Uterus (tissue), 4 donors: ENCODE results near the gene RAB18. TPM values are rescaled to one million over a fixed set of nuclear protein-coding genes. Genes with fewer than 3 reads are reported as not detected.
"Not testable (repeated sequence)": the region's sequence is repeated elsewhere in the genome, so short reads cannot be mapped to it uniquely, and the experiment has no call there.

Source experiments
- DNase-seq, 2 donors: peaks; one replicate each; pipeline ENCODE4 v3.0.0-alpha.2; 2019 to 2020
- H3K27ac ChIP-seq, 2 donors: fragments of 200-600 bp; sonication (generic); 1 replicate in 1 of 2; 2 replicates in 1 of 2; pipeline ENCODE4 v1.5.1; 2016 to 2018
- H3K27me3 ChIP-seq, 2 donors: fragments of 200-600 bp; sonication (generic); one replicate each; pipeline ENCODE4 v1.5.1; 2018 to 2019; ENCODE audit warnings: control low read depth in 1 of 2
- H3K36me3 ChIP-seq, 2 donors: fragments of 200-600 bp; sonication (generic); one replicate each; pipeline ENCODE4 v1.5.1; 2019; ENCODE audit warnings: control low read depth in 1 of 2
- H3K4me1 ChIP-seq, 2 donors: fragments of 200-600 bp; sonication (generic); one replicate each; pipeline ENCODE4 v1.5.1; 2018 to 2019; ENCODE audit warnings: control low read depth in 1 of 2
- H3K4me3 ChIP-seq, 2 donors: fragments of 200-600 bp; sonication (generic); 1 replicate in 1 of 2; 2 replicates in 1 of 2; pipeline ENCODE4 v1.5.1; 2018 to 2019; ENCODE audit warnings: mild to moderate bottlenecking in 1 of 2
- H3K9me3 ChIP-seq, 2 donors: fragments of 200-600 bp; sonication (generic); one replicate each; pipeline ENCODE4 v1.5.1; 2019; ENCODE audit warnings: control low read depth in 1 of 2
- POLR2A ChIP-seq, 2 donors: fragments of 450-650 bp; IDR thresholded peaks; one replicate each; pipeline ENCODE4 v1.6.1; 2016; ENCODE audit warnings: antibody characterized with exemption in 2 of 2, mild to moderate bottlenecking in 1 of 2, moderate library complexity in 1 of 2
- intact Hi-C: fragments of 100-400 bp; cut with DNase I; formaldehyde crosslinking; loops from one replicate; pipeline ENCODE4 v1.15.1; 2023; ENCODE audit warnings: low total_unique reads
- total RNA-seq, 4 donors: library from RNA; depleted of rRNA in 3 of 4; stranded (reverse); fragments of >200 nt in 3 of 4; gene quantifications; one replicate each; pipeline versions ENCODE4 v1.1.0 to v1.2.4, GENCODE V29; 2014 to 2023
- TF ChIP-seq, protein P1 (sequence below), 4 experiments: fragments of 200-600 bp in 2 of 4; fragments of 450-650 bp in 2 of 4; sonication (generic) in 2 of 4; IDR thresholded peaks; one replicate each; pipeline ENCODE4 v1.5.1; 2016 to 2019; ENCODE audit warnings: antibody characterized with exemption in 4 of 4, mild to moderate bottlenecking in 2 of 4, moderate library complexity in 1 of 4
- donor health status: DM: yes; HTN: yes; CAD: no.

The RAB18 gene
- total RNA-seq, 4 donors from 2014 or later: 20.6 to 94.4 (median 48.2) TPM

DNA sequence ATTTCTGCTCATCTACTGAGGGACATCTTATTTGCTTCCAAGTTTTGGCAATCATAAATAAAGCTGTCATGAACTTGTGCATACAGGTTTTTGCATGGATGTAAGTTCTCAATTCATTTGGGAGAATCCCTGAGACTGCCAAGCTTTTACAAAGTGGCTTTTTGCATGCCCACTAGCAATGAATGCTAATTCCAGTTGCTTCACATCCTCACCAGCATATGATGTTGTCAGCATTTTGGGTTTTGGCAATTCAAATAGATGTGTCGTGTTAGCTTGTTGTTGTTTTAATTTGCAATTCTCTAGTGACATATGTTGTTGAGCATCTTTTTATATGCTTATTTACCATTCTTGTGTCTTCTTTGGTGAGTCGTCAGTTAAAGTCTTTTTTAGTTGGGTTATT is 57.2 kb downstream of the RAB18 start:
- intact Hi-C loops: no loop called here
- H3K27ac ChIP-seq: no peak overlapping the region
- H3K4me3 ChIP-seq: no peak overlapping the region
- H3K36me3 ChIP-seq: no peaks in the 10 kb centered on the region
- no peak for DNase-seq
- H3K27me3 ChIP-seq: no peaks in the 10 kb centered on the region
- TF ChIP-seq, protein P1, sequence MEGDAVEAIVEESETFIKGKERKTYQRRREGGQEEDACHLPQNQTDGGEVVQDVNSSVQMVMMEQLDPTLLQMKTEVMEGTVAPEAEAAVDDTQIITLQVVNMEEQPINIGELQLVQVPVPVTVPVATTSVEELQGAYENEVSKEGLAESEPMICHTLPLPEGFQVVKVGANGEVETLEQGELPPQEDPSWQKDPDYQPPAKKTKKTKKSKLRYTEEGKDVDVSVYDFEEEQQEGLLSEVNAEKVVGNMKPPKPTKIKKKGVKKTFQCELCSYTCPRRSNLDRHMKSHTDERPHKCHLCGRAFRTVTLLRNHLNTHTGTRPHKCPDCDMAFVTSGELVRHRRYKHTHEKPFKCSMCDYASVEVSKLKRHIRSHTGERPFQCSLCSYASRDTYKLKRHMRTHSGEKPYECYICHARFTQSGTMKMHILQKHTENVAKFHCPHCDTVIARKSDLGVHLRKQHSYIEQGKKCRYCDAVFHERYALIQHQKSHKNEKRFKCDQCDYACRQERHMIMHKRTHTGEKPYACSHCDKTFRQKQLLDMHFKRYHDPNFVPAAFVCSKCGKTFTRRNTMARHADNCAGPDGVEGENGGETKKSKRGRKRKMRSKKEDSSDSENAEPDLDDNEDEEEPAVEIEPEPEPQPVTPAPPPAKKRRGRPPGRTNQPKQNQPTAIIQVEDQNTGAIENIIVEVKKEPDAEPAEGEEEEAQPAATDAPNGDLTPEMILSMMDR (IDR thresholded peaks at IDR 0.05): no peak
- TF ChIP-seq POLR2A (IDR thresholded peaks at IDR 0.05): no peak
- no peaks in the 10 kb centered on the region for H3K4me1 ChIP-seq
- no peaks in the 10 kb centered on the region for H3K9me3 ChIP-seq

DNA sequence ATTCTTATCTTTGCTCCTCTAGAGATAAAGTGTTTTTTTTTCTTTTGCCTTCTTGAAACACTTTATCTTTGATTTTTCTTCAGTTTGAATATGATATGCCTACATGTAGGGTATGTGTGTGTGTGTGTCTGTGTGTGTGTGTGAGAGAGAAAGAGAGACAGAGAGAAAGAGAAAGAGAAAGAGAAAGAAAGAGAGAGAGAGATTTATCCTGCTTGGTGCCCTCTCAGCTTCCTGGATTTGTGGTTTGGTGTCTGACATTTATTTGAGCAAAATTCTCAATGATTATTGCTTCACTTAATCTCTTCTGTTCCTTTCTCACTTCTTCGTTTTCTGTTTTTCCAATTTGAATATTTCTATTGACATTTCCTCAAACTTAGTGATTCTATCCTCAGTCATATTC is 60.3 kb downstream of the RAB18 start:
- no peaks in the 10 kb centered on the region for H3K4me1 ChIP-seq
- intact Hi-C loops: no loop called here
- TF ChIP-seq, protein P1 (IDR thresholded peaks at IDR 0.05): no peak
- TF ChIP-seq POLR2A (IDR thresholded peaks at IDR 0.05): no peak
- DNase-seq: no peak
- no peak overlapping the region for H3K27ac ChIP-seq
- no peaks in the 10 kb centered on the region for H3K36me3 ChIP-seq
- H3K9me3 ChIP-seq: no peaks in the 10 kb centered on the region
- no peak overlapping the region for H3K4me3 ChIP-seq
- no peaks in the 10 kb centered on the region for H3K27me3 ChIP-seq

DNA sequence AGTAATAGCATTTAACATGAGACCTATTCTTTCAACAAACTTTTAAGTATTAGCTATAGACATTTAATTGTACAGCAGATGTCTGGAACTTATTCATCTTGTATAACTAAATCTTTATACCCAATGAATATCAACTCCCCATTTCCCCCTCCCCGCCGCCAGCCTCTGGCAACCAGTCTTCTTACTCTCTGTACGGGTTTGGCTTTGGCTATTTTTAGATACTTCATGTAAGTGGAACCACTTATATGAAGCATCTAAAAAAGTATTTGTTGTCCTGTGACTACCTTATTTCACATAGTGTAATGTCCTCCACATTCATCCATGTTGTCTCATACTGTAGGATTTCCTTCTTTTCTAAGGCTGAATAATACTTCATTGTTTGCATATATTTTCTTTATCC is 60.8 kb downstream of the RAB18 start:
- H3K36me3 ChIP-seq: no peaks in the 10 kb centered on the region
- H3K27me3 ChIP-seq: no peaks in the 10 kb centered on the region
- intact Hi-C loops: no loop called here
- H3K27ac ChIP-seq: no peak overlapping the region
- H3K4me1 ChIP-seq: no peaks in the 10 kb centered on the region
- no peak overlapping the region for H3K4me3 ChIP-seq
- TF ChIP-seq, protein P1 (IDR thresholded peaks at IDR 0.05): no peak
- no peak for TF ChIP-seq POLR2A (IDR thresholded peaks at IDR 0.05)
- no peaks in the 10 kb centered on the region for H3K9me3 ChIP-seq
- DNase-seq: no peak

DNA sequence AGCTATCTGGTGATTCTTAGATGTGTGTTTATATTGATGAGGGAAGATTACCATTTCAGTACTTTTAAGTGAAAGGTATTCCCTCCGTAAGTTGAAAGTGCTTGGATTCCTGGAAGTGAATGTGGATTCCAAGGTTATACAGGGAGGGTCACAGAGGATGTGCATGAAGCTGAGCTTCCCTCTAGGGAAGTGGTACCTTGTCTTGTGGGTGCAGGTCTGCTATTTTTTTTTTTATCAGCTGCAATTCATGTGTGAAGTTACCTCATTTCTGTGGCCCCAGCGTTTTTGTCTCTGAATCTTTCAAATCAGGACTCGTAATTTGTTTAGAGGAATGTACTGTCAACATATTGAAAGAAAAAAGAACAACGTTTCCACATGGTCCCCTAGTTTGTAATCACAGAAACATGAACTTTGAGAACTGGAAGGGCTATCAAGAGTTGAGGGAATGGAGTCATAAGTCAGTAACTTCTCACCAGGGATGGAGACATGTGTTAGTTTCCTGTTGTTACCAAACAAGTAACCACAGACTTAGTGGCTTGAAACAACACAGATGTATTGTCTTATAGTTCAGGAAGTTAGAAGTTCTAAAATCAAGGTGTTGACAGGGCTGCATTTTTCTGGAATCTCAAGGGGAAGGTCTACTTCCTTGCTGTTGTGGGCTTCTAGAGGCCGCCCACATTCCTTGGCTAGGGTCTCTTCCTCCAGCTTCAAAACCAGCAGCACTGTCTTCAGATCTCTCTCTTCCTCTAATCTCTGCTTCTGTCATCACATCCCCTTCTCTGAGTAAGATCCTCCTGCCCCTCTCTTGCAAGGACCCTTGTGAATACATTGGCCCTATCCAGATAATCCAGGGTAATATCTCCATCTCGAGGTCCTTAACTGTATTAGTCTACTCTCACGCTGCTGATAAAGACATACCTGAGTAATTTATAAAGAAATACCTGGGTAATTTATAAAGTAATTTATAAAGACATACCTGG is 64.4 kb downstream of the RAB18 start:
- Histone ChIP-seq H3K27me3 (no peaks in the 10 kb centered on the region), H3K4me3 (no peak overlapping the region), H3K9me3 (no peaks in the 10 kb centered on the region), H3K4me1 (no peaks in the 10 kb centered on the region), H3K27ac (no peak overlapping the region), H3K36me3 (no peaks in the 10 kb centered on the region)
- intact Hi-C loops: no loop called here
- no peak for DNase-seq
- TF ChIP-seq POLR2A (IDR thresholded peaks at IDR 0.05): no peak

DNA sequence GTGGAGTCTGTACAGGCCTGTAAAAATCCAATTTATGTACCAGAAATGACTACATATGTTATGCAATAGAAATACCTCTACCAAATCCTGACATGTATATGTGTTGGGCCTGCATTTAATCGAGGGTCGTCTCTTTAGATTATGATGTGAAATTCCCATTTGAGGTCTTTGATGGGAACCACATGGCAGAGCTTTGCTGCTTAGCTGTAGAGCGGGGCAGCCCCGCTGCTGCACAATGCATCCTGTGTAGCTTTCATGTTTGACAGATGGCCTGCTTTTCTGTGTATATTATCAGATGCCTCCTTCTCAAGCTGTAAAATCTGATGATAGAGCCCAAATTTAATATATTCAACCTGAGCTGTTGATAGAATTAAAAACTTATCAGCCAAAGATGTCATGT is 65.8 kb downstream of the RAB18 start:
- no peak for TF ChIP-seq POLR2A (IDR thresholded peaks at IDR 0.05)
- TF ChIP-seq, protein P1 (IDR thresholded peaks at IDR 0.05): no peak
- intact Hi-C loops: no loop called here
- H3K9me3 ChIP-seq: no peaks in the 10 kb centered on the region
- H3K27me3 ChIP-seq: no peaks in the 10 kb centered on the region
- H3K4me3 ChIP-seq: no peak overlapping the region
- no peak for DNase-seq
- no peaks in the 10 kb centered on the region for H3K4me1 ChIP-seq
- no peaks in the 10 kb centered on the region for H3K36me3 ChIP-seq
- no peak overlapping the region for H3K27ac ChIP-seq

DNA sequence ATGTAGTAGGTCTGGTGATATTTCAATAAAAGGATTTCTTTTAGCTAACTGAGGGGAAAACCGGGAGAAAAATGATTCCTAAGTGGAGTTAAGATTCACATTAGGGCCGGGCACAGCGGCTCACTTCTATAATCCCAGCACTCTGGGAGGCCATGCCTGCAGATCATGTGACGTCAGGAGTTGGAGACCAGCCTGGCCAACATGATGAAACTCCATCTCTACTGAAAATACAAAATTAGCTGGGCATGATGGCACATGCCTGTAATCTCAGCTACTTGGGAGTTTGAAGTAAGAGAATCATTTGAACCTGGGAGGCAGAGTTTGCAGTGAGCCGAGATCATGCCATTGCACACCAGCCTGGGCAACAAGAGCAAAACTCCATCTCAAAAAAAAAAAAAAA is 72.9 kb downstream of the RAB18 start:
- intact Hi-C loops, H3K4me3 ChIP-seq, H3K4me1 ChIP-seq, DNase-seq, H3K9me3 ChIP-seq, H3K27ac ChIP-seq, H3K27me3 ChIP-seq, H3K36me3 ChIP-seq: not testable (repeated sequence)
